ENCODE data around the gene SERPINA10.

- TF ChIP-seq CTCF (IDR thresholded peaks at IDR 0.05; ENCODE audit: insufficient read depth, low read length): no peak
- TF ChIP-seq POLR2AphosphoS5 (IDR thresholded peaks at IDR 0.05; ENCODE audit: low read depth): no peak
- no peak for TF ChIP-seq GABPA (IDR thresholded peaks at IDR 0.05; ENCODE audit: low read depth)
Measured at GRCh38 chr14:94342334-94342934, 49.4 kb upstream of the SERPINA10 start.

Data from HL-60 (cell line).